BJ (cell line): Measurements from ENCODE around the gene COL4A5. TPM values are rescaled to one million over a fixed set of nuclear protein-coding genes. Genes with fewer than 3 reads are reported as not detected.

ENCODE experiments used
- CTCF ChIA-PET: fragments of 350-600 bp; formaldehyde crosslinking; extraction: SDS; loops from one replicate; lab custom pipeline; 2021; ENCODE audit warnings: antibody characterized with exemption, inconsistent platforms; lab: Yijun Ruan, JAX
- POLR2A ChIA-PET: fragments of 300-600 bp; sonication (Branson Sonifier 250); formaldehyde crosslinking; extraction: SDS; loops from one replicate; lab custom pipeline; 2021; ENCODE audit warnings: antibody characterized with exemption; lab: Charles Lee
- DNase-seq: peaks from one replicate; pipeline ENCODE4 v3.0.0-alpha.2; 2011; ENCODE audit warnings: low read depth
- H3K27me3 ChIP-seq: 2 replicates; pipeline ENCODE4 v1.6.0; 2011; ENCODE audit warnings: low read length; ENCODE audit not compliant: control insufficient read depth, insufficient read depth
- H3K36me3 ChIP-seq: 2 replicates; pipeline ENCODE4 v1.5.1; 2011; ENCODE audit warnings: low read length; ENCODE audit not compliant: control insufficient read depth, insufficient read depth
- H3K4me3 ChIP-seq: 2 replicates; pipeline ENCODE4 v1.5.1; 2011; ENCODE audit warnings: low read depth, mild to moderate bottlenecking, control low read depth, low read length
- CTCF ChIP-seq: IDR thresholded peaks from 2 replicates; pipeline ENCODE4 v1.5.1; 2011; ENCODE audit warnings: low read depth, mild to moderate bottlenecking, control low read depth, inconsistent platforms, low read length, moderate library complexity; ENCODE audit not compliant: insufficient read depth
- polyA plus RNA-seq: library from polyadenylated mRNA; depleted of rRNA; stranded (reverse); fragments of >200 nt; gene quantifications from 2 replicates; pipeline ENCODE4 v1.2.3, GENCODE V29; 2011

COL4A5 gene
- polyA plus RNA-seq, 1 experiment = 13.2 TPM

- no peaks in the 10 kb centered on the region for H3K36me3 ChIP-seq
- no peak for DNase-seq
- ChIA-PET CTCF (interaction anchor here (0.5 kb wide), 1 partner anchor 99 kb away, joined by 4 read pairs; no protein-coding TSS in a partner anchor), POLR2A (no interaction called here)
- no peaks in the 10 kb centered on the region for H3K27me3 ChIP-seq
- no peak for TF ChIP-seq CTCF
- no peak within 1 kb of the TSS for H3K4me3 ChIP-seq
Measured at GRCh38 chrX:108438110-108438623, 1.5 kb upstream of the COL4A5 start, which contains the start of gene COL4A6. Gene COL4A6, minus strand, starts transcription at chrX:108438422. Its CDS starts 226 bp downstream, at chrX:108438196.

- no peak for TF ChIP-seq CTCF
- DNase-seq = no peak
- ChIA-PET POLR2A (no interaction called here), CTCF (no interaction called here)
- Histone ChIP-seq H3K36me3 (no peaks in the 10 kb centered on the region), H3K4me3 (peak overlapping the region; percentile 48), H3K27me3 (no peaks in the 10 kb centered on the region)
Measured at GRCh38 chrX:108439961-108440696, 491 bp downstream of the COL4A5 start.

GRCh38 chrX:108442901-108443464 lies 3.3 kb downstream of the COL4A5 start:
- POLR2A ChIA-PET = no interaction called here
- no peak for DNase-seq
- CTCF ChIA-PET = no interaction called here
- Histone ChIP-seq H3K36me3 (no peaks in the 10 kb centered on the region), H3K4me3 (no peak overlapping the region), H3K27me3 (no peaks in the 10 kb centered on the region)
- TF ChIP-seq CTCF = no peak

- POLR2A ChIA-PET = no interaction called here
- Histone ChIP-seq H3K36me3 (no peaks in the 10 kb centered on the region), H3K4me3 (no peak overlapping the region), H3K27me3 (no peaks in the 10 kb centered on the region)
- TF ChIP-seq CTCF = no peak
- CTCF ChIA-PET = no interaction called here
- DNase-seq = no peak
Measured at GRCh38 chrX:108447303-108447702, 7.7 kb downstream of the COL4A5 start.

GRCh38 chrX:108453841-108454240 lies 14.2 kb downstream of the COL4A5 start:
- no peak for TF ChIP-seq CTCF
- Histone ChIP-seq H3K4me3 (no peak overlapping the region), H3K27me3 (no peaks in the 10 kb centered on the region), H3K36me3 (no peaks in the 10 kb centered on the region)
- ChIA-PET POLR2A (no interaction called here), CTCF (no interaction called here)
- no peak for DNase-seq
